H9 (cell line): ENCODE data around the gene BRCC3. TPM values are rescaled to one million over a fixed set of nuclear protein-coding genes. Genes with fewer than 3 reads are reported as not detected.

ENCODE experiments used
- DNase-seq: peaks from one replicate; pipeline ENCODE4 v3.0.0-alpha.2; 2017
- H2AFZ ChIP-seq: one replicate; pipeline ENCODE4 v1.6.1; 2013; ENCODE audit warnings: mild to moderate bottlenecking, low read length, control low read depth, moderate library complexity
- H2AK5ac ChIP-seq: 2 replicates; pipeline ENCODE4 v1.6.1; 2013; ENCODE audit warnings: low read length, control low read depth, mixed read lengths; ENCODE audit not compliant: insufficient read length
- H2BK120ac ChIP-seq: one replicate; pipeline ENCODE4 v1.6.1; 2013; ENCODE audit warnings: low read depth, mild to moderate bottlenecking, low read length, control low read depth, inconsistent platforms; ENCODE audit not compliant: poor library complexity, severe bottlenecking
- H2BK12ac ChIP-seq: 2 replicates; pipeline ENCODE4 v1.6.1; 2013; ENCODE audit warnings: low read length, control low read depth, mixed read lengths, low read depth; ENCODE audit not compliant: insufficient read length
- H2BK15ac ChIP-seq: 2 replicates; pipeline ENCODE4 v1.6.1; 2013; ENCODE audit warnings: low read depth, low read length, control low read depth
- H2BK20ac ChIP-seq: one replicate; pipeline ENCODE4 v1.6.1; 2013; ENCODE audit warnings: low read depth, mild to moderate bottlenecking, low read length, control low read depth, inconsistent platforms; ENCODE audit not compliant: poor library complexity, severe bottlenecking
- H2BK5ac ChIP-seq: 2 replicates; pipeline ENCODE4 v1.6.1; 2013; ENCODE audit warnings: low read length, control low read depth, mixed read lengths; ENCODE audit not compliant: insufficient read length
- H3K14ac ChIP-seq: 2 replicates; pipeline ENCODE4 v1.6.1; 2013; ENCODE audit warnings: low read length, control low read depth; ENCODE audit not compliant: insufficient read depth
- H3K18ac ChIP-seq: 2 replicates; pipeline ENCODE4 v1.6.1; 2013; ENCODE audit warnings: low read depth, mild to moderate bottlenecking, mixed read lengths, low read length, control low read depth; ENCODE audit not compliant: insufficient read length
- H3K23ac ChIP-seq: 2 replicates; pipeline ENCODE4 v1.6.1; 2013; ENCODE audit warnings: low read length, control low read depth, mixed read lengths, low read depth; ENCODE audit not compliant: insufficient read length
- H3K23me2 ChIP-seq: 2 replicates; pipeline ENCODE4 v1.6.1; 2013; ENCODE audit warnings: low read depth, mild to moderate bottlenecking, mixed read lengths, low read length, control low read depth; ENCODE audit not compliant: insufficient read length, poor library complexity, severe bottlenecking
- H3K27ac ChIP-seq: 2 replicates; pipeline ENCODE4 v1.5.1; 2013; ENCODE audit warnings: low read length, control low read depth, mixed read lengths, low read depth; ENCODE audit not compliant: insufficient read length
- H3K27me3 ChIP-seq: 2 replicates; pipeline ENCODE4 v1.6.1; 2013; ENCODE audit warnings: low read length, control low read depth, inconsistent platforms; ENCODE audit not compliant: insufficient read depth
- H3K4ac ChIP-seq: 2 replicates; pipeline ENCODE4 v1.6.1; 2013; ENCODE audit warnings: low read depth, mild to moderate bottlenecking, control low read depth, inconsistent platforms, low read length, moderate library complexity
- H3K4me1 ChIP-seq: 2 replicates; pipeline ENCODE4 v1.6.1; 2013; ENCODE audit warnings: low read length, control low read depth, inconsistent platforms; ENCODE audit not compliant: insufficient read depth
- H3K4me2 ChIP-seq: 2 replicates; pipeline ENCODE4 v1.6.1; 2013; ENCODE audit warnings: low read length, control low read depth, mixed read lengths; ENCODE audit not compliant: insufficient read length, insufficient read depth
- H3K56ac ChIP-seq: 2 replicates; pipeline ENCODE4 v1.6.1; 2013; ENCODE audit warnings: low read depth, mild to moderate bottlenecking, mixed read lengths, low read length, control low read depth; ENCODE audit not compliant: insufficient read length
- H3K79me1 ChIP-seq: 2 replicates; pipeline ENCODE4 v1.6.1; 2013; ENCODE audit warnings: low read depth, mild to moderate bottlenecking, moderate library complexity, low read length, control low read depth, inconsistent platforms; ENCODE audit not compliant: insufficient read depth, poor library complexity, severe bottlenecking
- H3K79me2 ChIP-seq: 2 replicates; pipeline ENCODE4 v1.6.1; 2013; ENCODE audit warnings: low read length, control low read depth, inconsistent platforms; ENCODE audit not compliant: insufficient read depth
- H3K9ac ChIP-seq: 2 replicates; pipeline ENCODE4 v1.6.1; 2013; ENCODE audit warnings: low read length, control low read depth, mixed read lengths; ENCODE audit not compliant: insufficient read length; ENCODE audit errors: extremely low read depth
- H3K9me3 ChIP-seq: one replicate; pipeline ENCODE4 v1.6.1; 2013; ENCODE audit warnings: low read depth, low read length, inconsistent platforms; ENCODE audit not compliant: control insufficient read depth
- H3T11ph ChIP-seq: one replicate; pipeline ENCODE4 v1.6.1; 2013; ENCODE audit warnings: mild to moderate bottlenecking, low read length, control low read depth, inconsistent platforms
- H4K20me1 ChIP-seq: one replicate; pipeline ENCODE4 v1.6.1; 2013; ENCODE audit not compliant: control insufficient read depth, insufficient read length, insufficient read depth
- H4K5ac ChIP-seq: 2 replicates; pipeline ENCODE4 v1.6.1; 2013; ENCODE audit warnings: low read depth, mild to moderate bottlenecking, mixed read lengths, low read length, control low read depth; ENCODE audit not compliant: insufficient read length
- H4K8ac ChIP-seq: replicated peaks from 2 replicates; pipeline ENCODE4 v1.6.1; 2013; ENCODE audit warnings: low read length, control low read depth, mixed read lengths, low read depth; ENCODE audit not compliant: insufficient read length
- H4K91ac ChIP-seq: 2 replicates; pipeline ENCODE4 v1.6.1; 2013; ENCODE audit warnings: low read depth, mild to moderate bottlenecking, moderate library complexity, mixed read lengths, low read length, control low read depth; ENCODE audit not compliant: insufficient read length
- H3K27ac Mint-ChIP-seq, 3 experiments: 2 replicates in 2 of 3; 3 replicates in 1 of 3; pipeline ENCODE4 v1.8.0; 2020 to 2021; ENCODE audit warnings: mixed read lengths in 3 of 3, mild to moderate bottlenecking in 1 of 3, moderate library complexity in 1 of 3
- H3K27me3 Mint-ChIP-seq: 2 replicates; pipeline ENCODE4 v1.8.0; 2021; ENCODE audit warnings: low read depth, mild to moderate bottlenecking, moderate library complexity, mixed read lengths
- H3K36me3 Mint-ChIP-seq, 3 experiments: 2 replicates in 2 of 3; 3 replicates in 1 of 3; pipeline ENCODE4 v1.8.0; 2020 to 2021; ENCODE audit warnings: low read depth in 3 of 3, mixed read lengths in 3 of 3; ENCODE audit not compliant: insufficient read depth in 1 of 3
- H3K4me1 Mint-ChIP-seq, 2 experiments: 2 replicates each; pipeline ENCODE4 v1.8.0; 2020; ENCODE audit warnings: mixed read lengths in 2 of 2
- H3K4me3 Mint-ChIP-seq, 2 experiments: 2 replicates in 1 of 2; 3 replicates in 1 of 2; pipeline ENCODE4 v1.8.0; 2020 to 2021; ENCODE audit warnings: mild to moderate bottlenecking in 2 of 2, mixed read lengths in 2 of 2, moderate library complexity in 1 of 2
- H3K9me3 Mint-ChIP-seq, 2 experiments: 2 replicates in 1 of 2; 3 replicates in 1 of 2; pipeline ENCODE4 v1.8.0; 2020; ENCODE audit warnings: mild to moderate bottlenecking in 2 of 2, mixed read lengths in 2 of 2, moderate library complexity in 1 of 2
- CTCF ChIP-seq: fragments of 200-600 bp; sonication (generic); conservative IDR thresholded peaks from 3 replicates; pipeline ENCODE4 v1.8.0; 2021; ENCODE audit warnings: antibody characterized with exemption, mild to moderate bottlenecking
- WGBS: extraction: QIAGEN DNeasy Blood & Tissue Kit; methylation state at CpG from one replicate; pipeline ENCODE4 v1.1.7; 2013; ENCODE audit warnings: missing lambda C conversion rate, low lambda C conversion rate, mixed read lengths; ENCODE audit not compliant: insufficient read length; ENCODE audit errors: extremely low coverage; 5-methylcytosine and 5-hydroxymethylcytosine counted together
- total RNA-seq: library from RNA; stranded (reverse); gene quantifications from 2 replicates; pipeline ENCODE4 v1.2.1, GENCODE V29; 2021

BRCC3 gene
- total RNA-seq, 1 experiment from 2014 or later = 27.3 TPM

- H3K36me3 Mint-ChIP-seq = peaks cover 21 to 24% (median 23%) of the 10 kb centered on the region in 3 experiments
- Histone ChIP-seq H3K79me1 (no peaks in the 10 kb centered on the region), H3K4me2 (no peak overlapping the region), H2BK12ac (no peak overlapping the region), H2BK15ac (no peak overlapping the region), H3T11ph (no peak overlapping the region), H3K27ac (no peak overlapping the region), H2AFZ (no peak overlapping the region), H3K4ac (no peak overlapping the region), H4K8ac (no peak overlapping the region), H3K9me3 (peaks cover 21% of the 10 kb centered on the region), H4K20me1 (no peaks in the 10 kb centered on the region), H3K56ac (no peak overlapping the region), H4K5ac (no peak overlapping the region), H4K91ac (no peak overlapping the region), H2BK120ac (no peak overlapping the region), H3K18ac (no peak overlapping the region), H3K9ac (no peak overlapping the region), H3K14ac (no peak overlapping the region), H2BK5ac (no peak overlapping the region), H3K4me1 (no peaks in the 10 kb centered on the region), H3K79me2 (no peaks in the 10 kb centered on the region), H3K23ac (no peak overlapping the region), H2AK5ac (no peak overlapping the region), H2BK20ac (no peak overlapping the region), H3K27me3 (no peaks in the 10 kb centered on the region), H3K23me2 (no peaks in the 10 kb centered on the region)
- H3K27me3 Mint-ChIP-seq = no peaks in the 10 kb centered on the region
- no peaks in the 10 kb centered on the region for H3K4me1 Mint-ChIP-seq
- DNase-seq = no peak
- no CpG with 5 or more reads among the region's 4 CpGs for WGBS
- H3K4me3 Mint-ChIP-seq = no peak overlapping the region
- TF ChIP-seq CTCF = no peak
- no peak overlapping the region for H3K27ac Mint-ChIP-seq
- H3K9me3 Mint-ChIP-seq = peaks cover 61 to 62% of the 10 kb centered on the region in 2 experiments
Observed at GRCh38 chrX:155035688-155036087, 35.6 kb upstream of the BRCC3 start.
